ENCODE results near the gene PTPRT.

GRCh38 chr20:42493001-42493400, 696.7 kb downstream of the PTPRT start:
- TF ChIP-seq EP300 (IDR thresholded peaks at IDR 0.05) (no peak), POLR2AphosphoS5 (IDR thresholded peaks at IDR 0.05) (no peak), POLR2A (IDR thresholded peaks at IDR 0.05) (no peak)

Data from suprapubic skin (tissue), 4 donors.